ENCODE results near the gene ALK.
"Not testable (repeated sequence)": the region's sequence is repeated elsewhere in the genome, so short reads cannot be mapped to it uniquely, and the experiment has no call there.

ALK gene

DNA sequence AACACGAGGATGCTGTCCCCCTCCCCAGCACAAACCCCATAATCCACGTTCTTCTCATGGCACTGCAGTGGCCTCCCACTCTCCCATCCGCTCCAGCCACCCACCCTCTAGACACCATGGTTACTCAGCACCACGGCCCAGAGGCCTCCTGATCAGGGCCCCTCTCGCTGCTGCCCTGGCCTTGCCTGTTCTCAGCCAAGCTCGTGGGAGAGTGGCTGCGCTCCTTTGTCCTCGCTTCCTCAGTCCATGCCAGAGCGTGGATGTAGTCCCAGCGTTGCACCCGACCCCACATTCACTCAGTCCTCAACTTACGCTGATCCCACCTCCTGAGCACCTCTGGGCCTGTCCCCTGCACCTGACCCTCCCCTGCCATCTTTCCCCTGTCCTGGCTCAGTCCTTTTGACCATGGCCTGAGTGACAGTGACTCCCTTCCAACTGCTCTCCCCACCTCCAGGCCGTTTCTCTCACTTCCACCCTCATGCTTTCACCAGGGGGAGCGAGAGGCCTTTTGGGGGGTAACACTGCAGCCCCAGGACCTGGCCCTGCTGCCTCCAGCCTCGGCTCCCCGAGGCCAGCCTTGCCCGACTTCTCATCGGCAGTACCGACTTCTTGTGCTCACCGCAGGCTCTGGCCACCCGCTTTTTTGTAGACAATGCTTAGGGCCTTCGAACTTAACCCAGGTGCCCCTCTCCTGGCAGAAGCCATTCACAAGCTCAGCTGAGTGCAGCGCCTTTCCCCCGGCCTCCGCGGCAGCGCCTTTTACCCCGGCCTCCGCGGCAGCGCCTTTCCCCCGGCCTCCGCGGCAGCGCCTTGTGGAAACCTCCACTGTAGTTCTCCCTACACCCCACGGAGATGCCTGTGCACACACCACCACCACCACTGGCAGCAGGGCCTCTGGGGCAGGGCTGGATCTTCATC is 674.7 kb downstream of the ALK start:
- DNase-seq (ENCODE audit: low read depth), result no peak
- TF ChIP-seq, protein P1, sequence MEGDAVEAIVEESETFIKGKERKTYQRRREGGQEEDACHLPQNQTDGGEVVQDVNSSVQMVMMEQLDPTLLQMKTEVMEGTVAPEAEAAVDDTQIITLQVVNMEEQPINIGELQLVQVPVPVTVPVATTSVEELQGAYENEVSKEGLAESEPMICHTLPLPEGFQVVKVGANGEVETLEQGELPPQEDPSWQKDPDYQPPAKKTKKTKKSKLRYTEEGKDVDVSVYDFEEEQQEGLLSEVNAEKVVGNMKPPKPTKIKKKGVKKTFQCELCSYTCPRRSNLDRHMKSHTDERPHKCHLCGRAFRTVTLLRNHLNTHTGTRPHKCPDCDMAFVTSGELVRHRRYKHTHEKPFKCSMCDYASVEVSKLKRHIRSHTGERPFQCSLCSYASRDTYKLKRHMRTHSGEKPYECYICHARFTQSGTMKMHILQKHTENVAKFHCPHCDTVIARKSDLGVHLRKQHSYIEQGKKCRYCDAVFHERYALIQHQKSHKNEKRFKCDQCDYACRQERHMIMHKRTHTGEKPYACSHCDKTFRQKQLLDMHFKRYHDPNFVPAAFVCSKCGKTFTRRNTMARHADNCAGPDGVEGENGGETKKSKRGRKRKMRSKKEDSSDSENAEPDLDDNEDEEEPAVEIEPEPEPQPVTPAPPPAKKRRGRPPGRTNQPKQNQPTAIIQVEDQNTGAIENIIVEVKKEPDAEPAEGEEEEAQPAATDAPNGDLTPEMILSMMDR (conservative IDR thresholded peaks at IDR 0.05; ENCODE audit: control insufficient read depth, insufficient read depth, low read depth, low read length), result no peak
- H3K4me3 ChIP-seq (ENCODE audit: control insufficient read depth, low read depth, low read length), result no peak overlapping the region

DNA sequence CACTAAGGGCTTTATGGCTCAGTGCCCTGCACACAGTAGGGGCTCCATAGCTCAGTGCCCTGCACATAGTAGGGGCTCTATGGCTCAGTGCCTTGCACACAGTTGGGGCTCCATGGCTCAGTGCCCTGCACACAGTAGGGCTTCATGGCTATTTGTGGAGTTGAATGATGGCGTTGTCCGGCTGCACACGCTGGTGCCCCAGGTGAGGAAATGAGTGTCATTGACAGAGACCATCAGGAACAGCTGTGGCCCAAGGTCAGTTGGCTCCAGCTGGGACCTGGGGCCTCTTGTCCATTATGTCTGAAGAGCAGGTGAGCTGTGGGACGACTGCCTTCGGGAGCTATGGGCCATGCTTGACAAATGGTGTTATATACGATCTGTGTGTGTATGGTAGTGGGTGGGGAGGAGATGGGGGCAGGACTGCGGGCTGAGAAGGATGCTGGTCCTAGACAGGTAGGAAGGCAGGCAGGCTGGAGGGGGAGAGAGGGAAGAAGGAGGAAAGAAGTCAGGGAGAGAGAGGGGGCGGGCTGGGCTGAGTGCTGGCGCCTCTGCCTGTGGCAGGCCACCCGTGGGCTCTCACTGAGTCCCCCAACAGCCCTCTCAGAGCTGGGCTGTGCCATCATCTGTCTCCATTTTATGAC is 675.5 kb downstream of the ALK start:
- TF ChIP-seq, protein P1 (conservative IDR thresholded peaks at IDR 0.05; ENCODE audit: control insufficient read depth, insufficient read depth, low read depth, low read length), result no peak
- no peak overlapping the region for H3K4me3 ChIP-seq (ENCODE audit: control insufficient read depth, low read depth, low read length)

DNA sequence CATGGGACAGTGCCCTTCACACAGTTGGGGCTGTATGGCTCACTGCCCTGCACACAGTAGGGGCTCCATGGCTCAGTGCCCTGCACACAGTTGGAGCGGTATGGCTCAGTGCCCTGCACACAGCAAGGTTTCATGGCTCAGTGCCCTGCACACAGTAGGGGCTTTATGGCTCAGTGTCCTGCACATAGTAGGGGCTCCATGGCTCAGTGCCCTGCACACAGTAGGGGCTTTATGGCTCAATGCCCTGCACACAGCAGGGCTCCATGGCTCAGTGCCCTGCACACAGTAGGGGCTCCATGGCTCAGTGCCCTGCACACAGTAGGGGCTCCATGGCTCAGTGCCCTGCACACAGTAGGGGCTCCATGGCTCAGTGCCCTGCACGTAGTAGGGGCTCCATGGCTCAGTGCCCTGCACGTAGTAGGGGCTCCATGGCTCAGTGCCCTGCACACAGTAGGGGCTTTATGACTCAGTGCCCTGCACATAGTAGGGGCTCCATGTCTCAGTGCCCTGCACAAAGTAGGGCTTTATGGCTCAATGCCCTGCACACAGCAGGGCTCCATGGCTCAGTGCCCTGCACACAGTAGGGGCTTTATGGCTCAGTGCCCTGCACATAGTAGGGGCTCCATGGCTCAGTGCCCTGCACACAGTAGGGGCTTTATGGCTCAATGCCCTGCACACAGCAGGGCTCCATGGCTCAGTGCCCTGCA is 676.2 kb downstream of the ALK start:
- H3K4me3 ChIP-seq (ENCODE audit: control insufficient read depth, low read depth, low read length); DNase-seq (ENCODE audit: low read depth): not testable (repeated sequence)

More for the DNA sequence above, 675.5 kb downstream of the ALK start:
- DNase-seq (ENCODE audit: low read depth), result no peak

DNA sequence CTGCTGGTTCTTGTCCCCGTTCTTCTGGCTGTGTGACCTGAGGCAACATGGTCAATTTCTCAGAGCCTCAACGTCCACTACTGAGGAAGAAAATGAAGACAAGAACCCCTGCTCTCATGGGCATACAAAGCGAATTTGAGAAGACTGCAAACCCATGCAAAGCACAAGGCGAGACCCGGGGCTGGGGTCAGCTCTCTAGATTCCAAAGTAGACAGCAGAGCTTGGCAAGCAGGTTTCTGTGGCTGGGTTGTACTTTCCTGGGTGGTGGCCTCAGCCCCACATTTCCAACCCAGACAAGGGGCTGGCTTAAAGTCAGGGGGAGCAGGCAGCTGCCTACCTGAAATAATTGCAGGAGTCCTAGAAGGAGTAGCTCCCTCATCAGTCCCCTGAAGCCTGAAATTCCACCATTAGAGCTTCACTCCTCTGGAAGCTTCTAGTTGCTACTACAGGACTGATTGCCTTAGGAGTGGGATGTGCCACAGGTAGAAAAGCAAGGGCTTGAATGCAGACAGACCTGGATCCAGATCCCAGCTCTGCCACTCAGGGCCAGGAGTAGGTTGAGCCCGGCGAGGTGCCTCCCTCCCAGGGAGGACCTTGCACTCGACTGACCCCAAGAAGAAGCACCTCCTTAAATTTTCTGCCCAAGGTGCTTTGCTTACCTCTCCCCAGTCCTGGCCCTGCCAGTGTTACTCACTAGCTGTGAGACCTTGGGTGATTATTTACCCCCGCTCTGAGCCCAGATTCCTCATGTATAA is 678.6 kb downstream of the ALK start:
- no peak for DNase-seq (ENCODE audit: low read depth)

DNA sequence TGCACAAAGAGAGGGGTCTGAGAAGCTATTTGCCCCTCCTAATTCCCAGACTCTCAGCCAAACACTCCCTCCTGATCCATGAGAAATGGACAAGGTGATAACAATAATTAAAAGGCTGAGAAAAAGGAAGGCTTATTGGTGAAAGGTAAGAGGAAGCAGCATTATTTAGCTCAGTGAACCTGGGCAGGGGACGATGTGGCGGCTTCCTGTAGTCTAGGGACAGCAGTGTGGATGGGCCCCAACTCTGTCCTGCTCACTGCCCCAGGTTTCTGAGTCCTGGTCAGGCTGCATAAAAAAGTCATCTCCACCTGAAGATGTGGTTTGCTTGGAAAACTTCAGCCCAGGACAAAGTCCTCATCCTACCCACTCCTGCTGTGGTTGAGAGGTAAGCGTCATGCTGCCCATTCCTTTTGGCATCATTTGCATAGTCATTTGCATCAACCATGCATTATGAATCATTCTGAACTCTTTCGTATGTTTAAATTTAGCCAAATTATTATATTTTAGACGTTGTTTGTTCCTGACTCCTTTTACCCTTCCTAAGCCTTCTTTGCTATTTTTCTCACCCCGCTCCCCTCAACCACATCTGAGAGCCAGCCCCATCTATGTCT is 679.3 kb downstream of the ALK start:
- TF ChIP-seq, protein P1 (conservative IDR thresholded peaks at IDR 0.05; ENCODE audit: control insufficient read depth, insufficient read depth, low read depth, low read length), result no peak
- H3K4me3 ChIP-seq (ENCODE audit: control insufficient read depth, low read depth, low read length), result no peak overlapping the region
- no peak for DNase-seq (ENCODE audit: low read depth)

More for the DNA sequence above, 678.6 kb downstream of the ALK start:
- H3K4me3 ChIP-seq (ENCODE audit: control insufficient read depth, low read depth, low read length), result no peak overlapping the region
- TF ChIP-seq, protein P1 (conservative IDR thresholded peaks at IDR 0.05; ENCODE audit: control insufficient read depth, insufficient read depth, low read depth, low read length), result no peak

DNA sequence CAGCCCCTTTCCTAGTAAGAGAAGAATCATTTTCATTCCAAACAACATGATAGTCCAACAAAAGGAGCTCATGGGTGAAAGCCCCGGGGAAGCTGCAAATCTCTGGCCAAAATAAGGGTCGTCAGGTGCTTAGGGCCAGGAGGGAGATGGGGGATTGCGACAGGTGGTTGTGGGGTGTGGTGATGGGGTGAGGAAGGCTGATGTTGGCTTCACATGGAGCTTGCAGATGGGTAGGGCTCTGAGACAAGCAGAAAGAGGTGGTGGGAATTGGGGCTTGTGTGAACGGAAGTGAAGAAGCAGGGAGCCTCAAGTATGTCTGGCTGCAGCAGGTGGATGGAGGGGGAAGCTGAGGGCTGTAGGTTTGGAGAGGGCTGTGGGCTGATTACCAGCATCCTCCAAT is 680.0 kb downstream of the ALK start:
- TF ChIP-seq, protein P1 (conservative IDR thresholded peaks at IDR 0.05; ENCODE audit: control insufficient read depth, insufficient read depth, low read depth, low read length), result no peak
- no peak for DNase-seq (ENCODE audit: low read depth)

More for the DNA sequence above, 680.0 kb downstream of the ALK start:
- H3K4me3 ChIP-seq (ENCODE audit: control insufficient read depth, low read depth, low read length), result no peak overlapping the region
